ENCODE data around the gene DHRS13.

DNA sequence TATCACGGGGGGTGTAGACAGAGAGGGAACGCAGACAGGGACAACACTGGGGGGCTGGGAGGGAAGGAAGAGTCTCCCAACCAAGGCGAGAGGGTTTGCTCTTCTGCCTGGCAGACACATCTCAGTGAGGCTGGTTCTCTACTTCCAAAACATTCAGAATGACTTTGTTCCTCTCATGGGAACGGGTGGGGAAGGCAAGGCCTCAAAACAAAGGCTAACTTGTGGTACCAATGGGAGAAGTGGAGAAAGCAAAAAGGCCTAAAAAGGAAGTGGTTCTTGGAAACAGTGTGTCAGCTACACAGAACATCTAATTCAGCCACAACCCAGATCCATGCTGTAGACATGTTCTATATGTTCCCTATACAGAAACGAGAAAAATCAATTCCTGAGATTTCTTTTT, 12.9 kb downstream of the DHRS13 start:
- TF ChIP-seq, protein P1, sequence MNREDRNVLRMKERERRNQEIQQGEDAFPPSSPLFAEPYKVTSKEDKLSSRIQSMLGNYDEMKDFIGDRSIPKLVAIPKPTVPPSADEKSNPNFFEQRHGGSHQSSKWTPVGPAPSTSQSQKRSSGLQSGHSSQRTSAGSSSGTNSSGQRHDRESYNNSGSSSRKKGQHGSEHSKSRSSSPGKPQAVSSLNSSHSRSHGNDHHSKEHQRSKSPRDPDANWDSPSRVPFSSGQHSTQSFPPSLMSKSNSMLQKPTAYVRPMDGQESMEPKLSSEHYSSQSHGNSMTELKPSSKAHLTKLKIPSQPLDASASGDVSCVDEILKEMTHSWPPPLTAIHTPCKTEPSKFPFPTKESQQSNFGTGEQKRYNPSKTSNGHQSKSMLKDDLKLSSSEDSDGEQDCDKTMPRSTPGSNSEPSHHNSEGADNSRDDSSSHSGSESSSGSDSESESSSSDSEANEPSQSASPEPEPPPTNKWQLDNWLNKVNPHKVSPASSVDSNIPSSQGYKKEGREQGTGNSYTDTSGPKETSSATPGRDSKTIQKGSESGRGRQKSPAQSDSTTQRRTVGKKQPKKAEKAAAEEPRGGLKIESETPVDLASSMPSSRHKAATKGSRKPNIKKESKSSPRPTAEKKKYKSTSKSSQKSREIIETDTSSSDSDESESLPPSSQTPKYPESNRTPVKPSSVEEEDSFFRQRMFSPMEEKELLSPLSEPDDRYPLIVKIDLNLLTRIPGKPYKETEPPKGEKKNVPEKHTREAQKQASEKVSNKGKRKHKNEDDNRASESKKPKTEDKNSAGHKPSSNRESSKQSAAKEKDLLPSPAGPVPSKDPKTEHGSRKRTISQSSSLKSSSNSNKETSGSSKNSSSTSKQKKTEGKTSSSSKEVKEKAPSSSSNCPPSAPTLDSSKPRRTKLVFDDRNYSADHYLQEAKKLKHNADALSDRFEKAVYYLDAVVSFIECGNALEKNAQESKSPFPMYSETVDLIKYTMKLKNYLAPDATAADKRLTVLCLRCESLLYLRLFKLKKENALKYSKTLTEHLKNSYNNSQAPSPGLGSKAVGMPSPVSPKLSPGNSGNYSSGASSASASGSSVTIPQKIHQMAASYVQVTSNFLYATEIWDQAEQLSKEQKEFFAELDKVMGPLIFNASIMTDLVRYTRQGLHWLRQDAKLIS (CRISPR knock-in tag; IDR thresholded peaks at IDR 0.05; ENCODE audit: borderline replicate concordance), result no peak
- TF ChIP-seq CREM (CRISPR knock-in tag; IDR thresholded peaks at IDR 0.05), result no peak
- TF ChIP-seq, protein P2, sequence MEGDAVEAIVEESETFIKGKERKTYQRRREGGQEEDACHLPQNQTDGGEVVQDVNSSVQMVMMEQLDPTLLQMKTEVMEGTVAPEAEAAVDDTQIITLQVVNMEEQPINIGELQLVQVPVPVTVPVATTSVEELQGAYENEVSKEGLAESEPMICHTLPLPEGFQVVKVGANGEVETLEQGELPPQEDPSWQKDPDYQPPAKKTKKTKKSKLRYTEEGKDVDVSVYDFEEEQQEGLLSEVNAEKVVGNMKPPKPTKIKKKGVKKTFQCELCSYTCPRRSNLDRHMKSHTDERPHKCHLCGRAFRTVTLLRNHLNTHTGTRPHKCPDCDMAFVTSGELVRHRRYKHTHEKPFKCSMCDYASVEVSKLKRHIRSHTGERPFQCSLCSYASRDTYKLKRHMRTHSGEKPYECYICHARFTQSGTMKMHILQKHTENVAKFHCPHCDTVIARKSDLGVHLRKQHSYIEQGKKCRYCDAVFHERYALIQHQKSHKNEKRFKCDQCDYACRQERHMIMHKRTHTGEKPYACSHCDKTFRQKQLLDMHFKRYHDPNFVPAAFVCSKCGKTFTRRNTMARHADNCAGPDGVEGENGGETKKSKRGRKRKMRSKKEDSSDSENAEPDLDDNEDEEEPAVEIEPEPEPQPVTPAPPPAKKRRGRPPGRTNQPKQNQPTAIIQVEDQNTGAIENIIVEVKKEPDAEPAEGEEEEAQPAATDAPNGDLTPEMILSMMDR (IDR thresholded peaks at IDR 0.05), result no peak
- TF ChIP-seq ZNF317 (CRISPR knock-in tag; IDR thresholded peaks at IDR 0.05; ENCODE audit: borderline replicate concordance, low read depth), result no peak
- TF ChIP-seq, protein P3, sequence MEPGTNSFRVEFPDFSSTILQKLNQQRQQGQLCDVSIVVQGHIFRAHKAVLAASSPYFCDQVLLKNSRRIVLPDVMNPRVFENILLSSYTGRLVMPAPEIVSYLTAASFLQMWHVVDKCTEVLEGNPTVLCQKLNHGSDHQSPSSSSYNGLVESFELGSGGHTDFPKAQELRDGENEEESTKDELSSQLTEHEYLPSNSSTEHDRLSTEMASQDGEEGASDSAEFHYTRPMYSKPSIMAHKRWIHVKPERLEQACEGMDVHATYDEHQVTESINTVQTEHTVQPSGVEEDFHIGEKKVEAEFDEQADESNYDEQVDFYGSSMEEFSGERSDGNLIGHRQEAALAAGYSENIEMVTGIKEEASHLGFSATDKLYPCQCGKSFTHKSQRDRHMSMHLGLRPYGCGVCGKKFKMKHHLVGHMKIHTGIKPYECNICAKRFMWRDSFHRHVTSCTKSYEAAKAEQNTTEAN (CRISPR knock-in tag; IDR thresholded peaks at IDR 0.05), result no peak
